Astrocyte of the cerebellum (primary cell): ENCODE measurements around the gene GNAQ.
"Not testable (repeated sequence)": the region's sequence is repeated elsewhere in the genome, so short reads cannot be mapped to it uniquely, and the experiment has no call there.

ENCODE experiments used
- DNase-seq: peaks from one replicate; pipeline ENCODE4 v3.0.0-alpha.2; 2011; ENCODE audit warnings: low read depth
- H3K4me3 ChIP-seq: 2 replicates; pipeline ENCODE4 v1.5.1; 2011; ENCODE audit warnings: mild to moderate bottlenecking, low read depth, low read length, moderate library complexity
- CTCF ChIP-seq: IDR thresholded peaks from 2 replicates; pipeline ENCODE4 v1.5.1; 2012; ENCODE audit warnings: low read length, low read depth, moderate library complexity, mild to moderate bottlenecking; ENCODE audit errors: missing control alignments
- in situ Hi-C: cut with HindIII; loops from 2 replicates; pipeline ENCODE4 v1.10.0; 2017; ENCODE audit warnings: low sequenced_read_pairs

The GNAQ gene

GRCh38 chr9:77719321-77719720 lies 312.3 kb downstream of the GNAQ start:
- no peak for DNase-seq
- no peak overlapping the region for H3K4me3 ChIP-seq
- no peak for TF ChIP-seq CTCF
- in situ Hi-C loops: no loop called here

DNA sequence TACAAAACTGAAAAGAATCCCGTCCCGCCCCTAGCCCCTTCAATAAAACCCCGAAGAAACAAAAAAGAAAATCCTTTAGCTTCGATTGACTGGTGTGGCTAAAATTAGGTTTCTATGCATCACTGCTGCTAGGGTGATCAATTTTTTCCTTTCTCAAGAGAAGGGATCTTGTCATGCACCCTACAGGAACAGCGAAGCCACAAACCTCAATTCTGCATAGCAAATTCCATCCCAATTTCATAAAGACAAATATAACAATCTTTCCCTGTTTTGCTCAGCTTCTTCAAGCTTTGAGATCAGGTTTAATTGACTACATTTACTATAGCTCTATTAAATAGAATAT lies 313.3 kb downstream of the GNAQ start:
- in situ Hi-C loops, H3K4me3 ChIP-seq: not testable (repeated sequence)
- peak; percentile 23 for DNase-seq

- H3K4me3 ChIP-seq, in situ Hi-C loops: not testable (repeated sequence)
- peak; percentile 86 for DNase-seq
Observed at GRCh38 chr9:77717608-77718297, 313.9 kb downstream of the GNAQ start.

- in situ Hi-C loops: no loop called here
- TF ChIP-seq CTCF: no peak
- H3K4me3 ChIP-seq: no peak overlapping the region
- no peak for DNase-seq
Observed at GRCh38 chr9:77714077-77714549, 317.5 kb downstream of the GNAQ start.

DNA sequence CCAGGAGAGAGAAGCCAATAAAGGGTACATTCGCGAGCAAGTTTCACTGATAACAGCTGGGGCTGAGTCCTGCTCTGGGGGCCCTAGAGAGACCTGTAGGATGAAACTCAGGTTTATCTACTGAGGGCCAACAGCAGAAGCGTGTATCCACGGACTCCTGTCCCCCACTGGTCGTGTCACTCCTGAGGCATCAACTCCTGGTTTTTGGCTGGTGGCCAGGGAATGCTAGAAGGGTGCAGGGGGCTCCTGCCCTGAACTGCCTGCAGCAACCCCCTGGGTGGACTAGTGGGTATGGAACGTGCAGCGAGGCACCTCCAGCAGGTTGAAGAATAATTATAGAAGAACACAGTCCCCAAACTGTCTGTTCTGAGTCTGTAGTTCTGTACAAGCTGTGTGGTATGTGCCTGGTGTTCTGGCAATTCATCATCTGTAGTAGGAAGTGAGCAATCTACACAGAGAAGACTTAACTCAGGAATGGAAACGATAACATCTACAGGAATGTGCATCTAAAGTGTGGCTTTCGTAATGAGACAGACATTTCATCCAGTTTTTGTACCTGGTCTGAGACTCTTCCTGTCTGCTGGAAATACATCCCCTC lies 319.0 kb downstream of the GNAQ start:
- no peak for TF ChIP-seq CTCF
- H3K4me3 ChIP-seq: no peak overlapping the region
- in situ Hi-C loops: no loop called here
- DNase-seq: peak; percentile 70

GRCh38 chr9:77710965-77711648 lies 320.5 kb downstream of the GNAQ start:
- no peak for TF ChIP-seq CTCF
- no peak overlapping the region for H3K4me3 ChIP-seq
- in situ Hi-C loops: no loop called here
- no peak for DNase-seq

- in situ Hi-C loops: no loop called here
- TF ChIP-seq CTCF: no peak
- no peak for DNase-seq
- no peak overlapping the region for H3K4me3 ChIP-seq
Observed at GRCh38 chr9:77710316-77710715, 321.3 kb downstream of the GNAQ start.
